ENCODE results near the gene NBDY.
"Not testable (repeated sequence)": the region's sequence is repeated elsewhere in the genome, so short reads cannot be mapped to it uniquely, and the experiment has no call there.

The NBDY gene

GRCh38 chrX:56729152-56729850 lies at the start of gene NBDY:
TSS of gene NBDY (plus strand) at chrX:56729243. CDS start at chrX:56729354, 111 bp downstream.
- DNase-seq (ENCODE audit: low read depth in 2 of 2) = peak in 1 of 2 donors; percentile 5

- not testable (repeated sequence) for DNase-seq (ENCODE audit: low read depth in 2 of 2)
Measured at GRCh38 chrX:56704530-56704929, 24.5 kb upstream of the NBDY start.

GRCh38 chrX:56726605-56727004 lies 2.4 kb upstream of the NBDY start:
- DNase-seq (ENCODE audit: low read depth in 2 of 2) = no peak

- DNase-seq (ENCODE audit: low read depth in 2 of 2) = no peak
Measured at GRCh38 chrX:56727531-56727930, 1.5 kb upstream of the NBDY start.

- no peak for DNase-seq (ENCODE audit: low read depth in 2 of 2)
Measured at GRCh38 chrX:56728321-56728720, 722 bp upstream of the NBDY start.

- DNase-seq (ENCODE audit: low read depth in 2 of 2) = no peak
Measured at GRCh38 chrX:56728752-56729151, 291 bp upstream of the NBDY start.

- DNase-seq (ENCODE audit: low read depth in 2 of 2) = peak; percentile 33 to 51
Measured at GRCh38 chrX:56733459-56734046, 4.5 kb downstream of the NBDY start.

GRCh38 chrX:56736219-56736618 lies 7.2 kb downstream of the NBDY start:
- no peak for DNase-seq (ENCODE audit: low read depth in 2 of 2)

GRCh38 chrX:56738670-56739069 lies 9.6 kb downstream of the NBDY start:
- no peak for DNase-seq (ENCODE audit: low read depth in 2 of 2)

GRCh38 chrX:56744996-56745395 lies 16.0 kb downstream of the NBDY start:
- DNase-seq (ENCODE audit: low read depth in 2 of 2) = no peak

- no peak for DNase-seq (ENCODE audit: low read depth in 2 of 2)
Measured at GRCh38 chrX:56746996-56747395, 18.0 kb downstream of the NBDY start.

- no peak for DNase-seq (ENCODE audit: low read depth in 2 of 2)
Measured at GRCh38 chrX:56751071-56751470, 22.0 kb downstream of the NBDY start.

GRCh38 chrX:56757327-56757726 lies 28.3 kb downstream of the NBDY start:
- no peak for DNase-seq (ENCODE audit: low read depth in 2 of 2)

- no peak for DNase-seq (ENCODE audit: low read depth in 2 of 2)
Measured at GRCh38 chrX:56758456-56758855, 29.4 kb downstream of the NBDY start.

GRCh38 chrX:56759736-56760409 lies 30.8 kb downstream of the NBDY start:
- no peak for DNase-seq (ENCODE audit: low read depth in 2 of 2)

GRCh38 chrX:56760410-56761124 lies 31.5 kb downstream of the NBDY start:
- not testable (repeated sequence) for DNase-seq (ENCODE audit: low read depth in 2 of 2)

GRCh38 chrX:56761167-56761566 lies 32.1 kb downstream of the NBDY start:
- no peak for DNase-seq (ENCODE audit: low read depth in 2 of 2)

GRCh38 chrX:56762220-56762619 lies 33.2 kb downstream of the NBDY start:
- no peak for DNase-seq (ENCODE audit: low read depth in 2 of 2)

GRCh38 chrX:56762707-56763555 lies 33.9 kb downstream of the NBDY start:
- no peak for DNase-seq (ENCODE audit: low read depth in 2 of 2)

GRCh38 chrX:56763556-56764152 lies 34.6 kb downstream of the NBDY start:
- peak in 1 of 2 donors; percentile 65 for DNase-seq (ENCODE audit: low read depth in 2 of 2)

Measured in activated CD4-positive, alpha-beta T cell treated with anti-CD3 and anti-CD28 coated beads for 24 hours (primary cell).